GM19035 (cell line): ENCODE measurements around the gene SLC19A1.
"Not testable (repeated sequence)": the region's sequence is repeated elsewhere in the genome, so short reads cannot be mapped to it uniquely, and the experiment has no call there.

ENCODE experiments used
- ATAC-seq: cut with Tn5 transposase; IDR thresholded peaks from one replicate; pipeline ENCODE4 v1.9.1; 2021; ENCODE audit not compliant: unreplicated experiment

Gene SLC19A1

DNA sequence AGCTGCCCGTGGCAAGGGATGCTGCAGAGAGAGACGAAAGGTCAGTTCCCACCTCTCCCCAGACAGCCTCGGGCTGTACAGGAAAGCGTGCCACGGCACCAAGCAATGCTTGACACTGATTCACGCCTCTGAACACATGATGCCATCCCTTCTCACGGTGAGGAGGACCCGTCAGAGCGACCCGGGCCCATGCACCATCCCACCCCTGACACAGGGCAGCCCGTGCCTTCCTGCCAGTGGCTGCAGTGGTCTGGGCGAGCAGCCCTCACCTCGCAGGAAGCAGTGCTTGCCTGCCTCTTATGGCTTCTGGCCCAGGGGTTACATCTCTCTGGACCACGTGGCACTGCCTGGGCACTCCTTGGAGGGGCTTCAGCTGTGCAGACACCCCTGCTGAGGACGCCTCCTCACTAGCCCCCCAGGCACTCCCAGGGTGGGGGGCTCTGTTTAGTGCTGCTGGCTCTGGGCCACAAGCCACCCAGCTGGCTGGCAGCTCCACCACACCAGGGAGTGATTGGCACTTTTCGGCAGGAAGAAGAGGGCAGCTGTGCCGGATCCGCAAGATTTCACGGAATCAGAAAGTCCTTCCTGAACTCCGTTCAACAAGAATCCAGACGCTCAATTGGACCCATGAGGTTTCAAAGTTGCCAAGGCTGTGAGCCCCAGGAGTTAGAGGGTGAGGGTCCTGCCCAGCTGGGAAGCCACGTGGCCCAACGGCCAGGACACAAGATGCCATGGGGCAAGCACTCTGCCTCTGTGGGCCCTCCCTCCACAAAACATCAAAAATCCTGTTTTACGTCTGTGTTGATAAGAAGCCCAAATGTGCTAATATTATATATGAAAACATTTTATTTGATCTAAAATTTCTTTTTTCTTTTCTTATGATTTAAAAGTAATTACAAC, 34.8 kb upstream of the SLC19A1 start:
- no peak for ATAC-seq

DNA sequence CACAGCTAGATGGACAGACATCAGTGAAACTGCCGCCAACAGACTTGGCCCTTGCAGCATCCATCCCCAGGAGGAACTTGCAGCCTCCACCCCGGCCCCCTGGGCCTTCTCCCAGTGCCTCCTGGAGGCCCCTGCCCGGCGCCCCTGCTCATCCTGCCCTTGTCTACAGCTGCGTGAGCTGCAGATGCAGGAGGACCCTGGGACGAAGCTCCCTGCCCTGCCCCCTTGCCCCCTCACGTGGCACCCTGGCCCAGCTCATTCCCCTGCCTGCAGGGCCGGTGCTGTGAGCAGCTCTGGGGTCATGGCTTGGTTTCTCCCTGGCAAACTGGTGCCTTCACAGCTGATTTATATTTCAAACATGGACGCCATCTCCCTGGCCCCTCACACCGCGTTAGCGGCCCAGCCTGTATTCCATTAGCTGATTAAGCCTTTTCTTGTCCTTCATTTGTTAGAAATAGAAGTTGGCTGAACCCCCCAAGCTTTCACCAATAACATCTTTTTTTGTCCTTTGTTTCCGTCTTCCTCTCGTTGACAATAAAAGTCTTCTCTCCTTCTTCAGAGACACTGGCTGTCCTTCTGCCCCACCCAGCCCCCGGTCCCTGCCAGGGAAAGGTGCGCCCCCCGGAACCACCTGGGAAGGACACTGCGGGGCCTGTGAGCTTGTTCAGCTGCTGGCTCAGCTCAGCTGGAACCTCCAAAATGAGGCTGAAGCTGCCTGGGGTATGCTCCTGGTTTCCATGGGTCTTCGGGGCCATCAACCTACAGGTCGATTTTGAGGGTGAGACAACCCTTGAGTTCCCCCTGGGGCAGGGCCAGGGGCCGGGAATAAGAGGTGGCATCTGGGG, 34.0 kb upstream of the SLC19A1 start:
- no peak for ATAC-seq

DNA sequence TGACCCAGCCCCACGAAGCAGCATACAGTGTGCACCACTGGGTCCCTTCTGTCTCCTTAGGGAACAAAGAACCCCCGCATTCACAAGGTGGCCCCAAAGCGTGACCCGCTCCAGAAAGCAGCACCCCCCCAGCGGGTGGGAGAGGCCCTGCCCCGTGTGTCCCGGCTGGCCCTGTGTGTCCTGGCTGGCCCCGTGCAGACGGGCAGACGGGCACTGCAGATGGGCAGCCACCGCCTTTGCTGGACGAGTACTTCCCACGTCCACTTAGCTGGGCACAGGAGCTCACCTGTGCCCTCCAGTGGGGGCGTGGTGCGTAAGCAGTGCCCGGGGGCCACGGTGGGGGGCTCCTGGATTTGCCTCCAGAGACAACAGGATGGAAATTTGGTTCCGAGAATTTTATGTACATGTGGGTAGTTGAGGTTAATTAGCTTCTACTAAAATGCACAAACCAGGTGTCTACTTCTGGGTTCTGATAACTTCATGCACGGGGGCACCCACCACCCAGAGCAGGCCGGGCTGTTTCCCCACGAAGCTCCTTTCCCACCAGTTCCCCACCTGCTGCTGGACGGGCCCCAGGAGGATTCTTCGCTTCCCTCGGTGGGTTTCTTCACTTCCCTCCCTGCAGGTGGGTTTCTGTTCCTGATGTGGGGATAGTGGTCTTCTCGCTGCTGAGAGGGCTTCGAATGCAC, 33.2 kb upstream of the SLC19A1 start:
- no peak for ATAC-seq

DNA sequence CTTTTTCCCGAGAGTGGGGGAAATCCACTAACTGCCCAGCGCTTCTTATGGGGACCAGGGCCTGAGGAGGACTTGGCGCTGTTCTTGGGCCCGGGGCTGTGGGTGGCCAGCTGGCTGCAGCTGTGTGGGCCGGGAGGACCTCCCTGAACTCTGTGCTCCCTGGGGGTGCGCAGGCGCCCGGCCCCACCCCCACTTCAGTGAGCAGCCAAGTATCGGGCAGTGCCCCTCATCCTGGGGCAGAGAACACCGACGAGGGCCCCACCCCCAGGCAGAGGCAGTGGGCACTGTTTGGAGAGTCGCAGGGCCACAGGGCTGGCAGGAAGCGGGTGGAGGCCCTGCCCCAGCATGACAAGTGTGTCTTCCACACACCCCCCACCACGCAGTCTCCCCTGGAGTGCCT, 32.5 kb upstream of the SLC19A1 start:
- no peak for ATAC-seq

DNA sequence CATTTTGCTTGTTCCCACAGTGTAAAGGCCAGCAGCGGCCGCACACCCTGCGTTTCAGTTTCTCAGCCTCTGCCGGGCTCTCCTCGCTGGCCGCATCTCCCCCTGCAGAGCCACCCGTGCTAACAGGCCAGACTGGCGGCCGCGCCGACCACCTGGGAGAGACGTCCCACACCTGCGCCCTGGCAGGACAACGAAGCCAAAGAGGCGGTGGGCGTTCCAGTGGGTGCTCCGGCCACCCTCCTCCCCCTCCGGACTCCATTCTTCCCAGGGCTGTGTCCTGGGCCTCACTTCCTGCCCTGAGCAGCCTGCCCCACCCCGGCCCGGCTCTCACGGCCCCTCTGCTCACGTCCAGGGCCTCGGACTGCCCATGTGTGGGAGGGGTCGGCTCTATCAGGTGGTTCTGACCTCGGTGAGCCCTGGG, 31.9 kb upstream of the SLC19A1 start:
- no peak for ATAC-seq

DNA sequence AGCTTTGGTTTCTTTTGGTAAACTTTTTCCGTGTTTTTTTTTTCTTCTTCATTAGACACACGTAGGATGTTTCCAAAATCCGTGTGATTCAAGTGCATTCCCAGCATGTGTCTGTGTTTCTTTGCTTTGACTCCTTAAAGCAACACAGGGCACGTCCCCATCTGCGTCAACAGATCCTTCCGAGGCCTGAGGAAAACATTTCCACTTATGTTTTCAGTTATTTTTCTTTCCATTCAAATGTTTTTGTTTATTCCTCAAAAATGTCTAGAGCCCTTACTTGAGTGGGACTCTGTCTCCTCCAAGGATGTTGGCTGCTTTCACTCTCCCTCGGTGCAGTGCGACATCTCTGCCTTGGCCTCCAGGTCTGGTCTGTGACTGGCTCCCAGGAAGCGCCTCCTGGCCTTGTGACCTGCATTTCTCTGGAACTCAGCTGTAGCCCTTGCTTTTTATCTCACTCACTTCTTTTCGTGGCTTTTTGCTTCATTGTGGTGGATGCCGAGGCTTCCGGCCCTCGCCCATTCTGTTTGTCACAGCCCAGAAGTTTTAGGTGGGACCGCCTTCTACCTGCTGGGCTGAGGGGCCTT, 31.3 kb upstream of the SLC19A1 start:
- ATAC-seq: no peak

DNA sequence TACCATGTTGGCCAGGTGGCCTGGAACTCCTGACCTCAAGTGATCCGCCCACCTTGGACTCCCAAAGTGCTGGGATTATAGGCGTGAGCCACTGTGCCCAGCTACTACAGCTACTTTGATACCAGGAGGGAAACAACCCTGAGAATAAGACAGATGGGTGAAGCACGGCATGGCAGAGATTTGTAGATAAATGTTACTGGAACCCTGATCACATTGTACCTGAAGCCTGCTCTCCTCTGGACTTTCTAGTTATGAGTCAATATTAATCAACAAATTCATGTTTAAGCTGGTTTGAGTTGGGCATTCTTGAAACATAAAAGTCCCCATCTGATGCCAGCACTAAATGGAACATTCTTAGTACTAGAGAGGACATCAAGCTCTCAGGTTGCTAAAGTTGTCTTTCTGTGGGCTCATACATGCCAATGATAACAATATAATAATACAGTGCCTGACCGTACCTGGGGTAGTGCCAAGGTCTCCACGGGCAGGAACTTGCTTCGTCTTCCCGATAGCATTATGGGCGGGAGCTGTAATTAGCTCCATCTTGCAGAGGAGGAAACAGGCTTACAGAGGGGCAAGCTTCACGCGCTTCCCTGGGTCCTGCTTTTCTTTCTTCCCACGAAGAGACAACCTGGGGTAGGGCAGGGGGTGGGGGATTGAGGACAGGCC, 30.7 kb upstream of the SLC19A1 start:
- no peak for ATAC-seq

DNA sequence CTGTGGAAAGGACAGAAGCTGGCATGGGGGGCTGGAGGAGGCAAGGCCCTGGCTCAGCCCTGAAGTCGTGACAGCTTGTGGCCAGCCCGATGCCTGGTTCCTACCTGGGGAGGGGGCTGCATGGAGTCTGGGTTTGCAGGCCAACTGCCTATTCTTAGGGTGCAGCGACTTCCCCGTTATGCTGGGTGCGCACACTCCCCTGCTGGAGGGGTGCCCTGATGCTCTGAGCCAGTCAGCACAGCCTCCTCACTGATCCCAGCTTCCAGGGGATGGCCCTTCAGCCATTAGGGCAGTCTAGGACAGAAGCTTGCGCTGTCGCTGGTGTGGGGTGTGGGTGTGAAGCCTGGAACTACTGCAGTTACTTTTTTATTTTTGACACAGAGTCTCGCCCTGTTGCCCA, 30.0 kb upstream of the SLC19A1 start:
- ATAC-seq: no peak

DNA sequence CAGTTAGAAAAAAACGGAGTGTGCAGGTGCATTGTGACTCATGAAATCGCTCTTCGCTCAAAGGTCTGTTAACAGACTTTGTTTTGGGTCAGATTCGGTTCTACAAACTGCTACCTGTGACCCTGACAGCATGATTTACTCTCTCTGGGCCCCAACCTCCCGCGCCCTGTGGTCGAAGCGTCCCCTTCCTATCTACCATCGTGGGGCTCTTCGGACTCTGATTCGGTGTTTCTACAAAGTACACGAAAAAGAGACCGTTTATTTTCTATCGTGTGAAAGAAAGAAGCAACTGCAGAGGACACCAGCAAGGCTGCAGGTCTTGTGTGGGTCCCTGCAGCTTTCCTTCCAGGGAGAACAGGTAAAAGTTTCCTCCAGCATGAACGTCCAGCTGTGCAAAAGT, 29.4 kb upstream of the SLC19A1 start:
- ATAC-seq: no peak

DNA sequence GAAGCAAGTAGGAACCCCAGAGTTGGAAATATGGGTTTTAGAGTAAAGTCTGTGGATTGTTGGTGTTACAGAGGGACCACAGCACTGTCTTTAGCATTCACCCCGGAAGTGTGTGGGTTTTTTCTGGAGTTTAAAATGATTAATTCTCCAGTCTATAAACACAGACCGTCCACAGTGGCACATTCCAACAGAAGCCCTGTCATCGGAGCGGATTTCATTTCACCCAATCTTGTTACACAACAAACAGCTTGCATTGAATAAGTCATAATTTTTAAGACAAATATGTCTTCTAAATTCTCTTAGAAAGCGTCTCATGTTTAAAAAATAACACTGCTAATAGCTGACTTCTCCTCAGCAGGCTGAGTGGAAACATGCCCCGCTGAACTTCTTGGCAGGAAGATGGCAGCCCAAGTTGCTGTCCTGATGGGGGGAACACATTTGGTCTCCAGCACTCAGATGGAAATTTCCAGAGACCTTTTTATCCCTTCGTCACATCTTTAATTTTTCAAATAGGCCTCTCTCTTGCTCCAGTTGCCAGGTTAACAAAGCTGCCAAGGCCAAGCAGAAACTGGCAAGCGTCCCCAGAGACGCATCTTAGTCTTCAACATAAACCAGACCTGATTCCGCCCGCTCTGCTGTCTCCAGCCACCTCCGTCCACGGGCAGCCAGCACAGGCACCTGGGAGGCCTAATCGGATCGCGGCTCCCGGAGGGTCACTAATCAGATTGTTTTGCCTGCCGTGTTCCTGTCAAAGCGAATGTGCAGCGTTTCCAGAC, 28.8 kb upstream of the SLC19A1 start:
- ATAC-seq: no peak

DNA sequence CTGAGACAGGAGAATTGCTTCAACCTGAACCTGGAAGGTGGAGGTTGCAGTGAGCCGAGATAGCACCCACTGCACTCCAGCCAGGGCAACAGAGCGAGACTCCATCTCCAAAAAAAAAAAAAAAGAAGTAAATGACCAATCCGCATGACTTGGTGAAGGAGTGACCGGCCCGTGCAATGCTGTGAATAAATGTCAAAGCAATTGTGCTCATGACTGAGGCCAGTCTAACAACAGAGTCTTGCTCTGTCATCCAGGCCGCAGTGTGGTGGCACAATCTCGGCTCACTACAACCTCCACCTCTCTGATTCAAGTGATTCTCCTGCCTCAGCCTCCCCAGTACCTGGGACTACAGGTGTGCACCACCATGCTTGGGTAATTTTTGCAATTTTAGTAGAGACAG, 27.8 kb upstream of the SLC19A1 start:
- no peak for ATAC-seq

DNA sequence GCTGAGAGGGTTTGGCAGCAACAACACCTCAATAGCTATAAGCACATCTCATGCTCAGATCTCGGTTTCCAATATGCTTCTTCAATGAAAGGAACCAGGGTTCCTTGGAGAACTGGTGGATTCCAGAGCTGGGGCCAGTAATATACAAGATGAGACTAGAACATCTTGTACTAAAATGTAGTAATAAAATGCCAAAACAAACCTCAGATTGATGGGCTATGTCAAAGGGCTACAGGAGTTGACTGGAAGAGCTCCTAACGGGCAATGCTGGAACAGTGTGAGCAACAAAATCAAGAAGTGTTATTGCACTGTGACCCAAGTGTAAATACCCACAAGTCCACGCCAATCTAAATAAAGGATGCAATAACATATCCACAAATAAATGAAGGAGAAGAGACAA, 26.1 kb upstream of the SLC19A1 start:
- no peak for ATAC-seq

DNA sequence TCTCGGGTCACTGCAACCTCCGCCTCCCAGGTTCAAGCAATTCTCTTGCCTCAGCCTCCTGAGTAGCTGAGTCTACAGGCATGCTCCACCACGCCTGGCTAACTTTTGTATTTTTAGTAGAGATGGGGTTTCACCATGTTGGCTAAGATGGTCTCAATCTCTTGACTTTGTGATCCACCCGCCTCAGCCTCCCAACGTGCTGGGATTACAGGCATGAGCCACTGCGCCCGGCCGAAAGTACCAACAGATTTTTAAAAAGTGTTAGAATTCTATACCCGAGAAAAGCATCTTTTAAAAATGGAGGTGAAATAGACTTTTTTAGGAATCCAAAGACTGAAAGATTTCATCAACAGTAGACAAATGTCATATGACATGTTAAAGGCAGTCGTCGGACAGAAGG, 21.9 kb upstream of the SLC19A1 start:
- ATAC-seq: not testable (repeated sequence)

DNA sequence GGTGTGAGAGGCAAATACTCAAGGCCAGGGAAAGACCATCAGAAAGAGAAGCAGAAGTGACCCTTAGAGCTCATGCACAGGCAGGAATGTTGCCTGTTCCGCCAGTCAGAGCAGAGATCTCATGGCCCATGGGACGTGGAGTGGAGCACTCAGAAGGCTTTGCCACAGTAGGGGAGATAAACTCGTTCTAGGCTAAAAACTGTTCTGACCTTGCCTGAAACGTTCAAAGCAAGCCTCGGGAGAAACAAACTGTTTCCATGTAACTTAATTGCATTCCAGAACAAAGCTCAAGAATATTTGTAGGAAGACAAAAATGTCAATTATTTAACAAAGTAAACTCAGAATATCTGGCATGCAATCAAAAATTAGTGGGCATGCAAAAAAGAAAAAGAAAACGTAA, 20.7 kb upstream of the SLC19A1 start:
- no peak for ATAC-seq

DNA sequence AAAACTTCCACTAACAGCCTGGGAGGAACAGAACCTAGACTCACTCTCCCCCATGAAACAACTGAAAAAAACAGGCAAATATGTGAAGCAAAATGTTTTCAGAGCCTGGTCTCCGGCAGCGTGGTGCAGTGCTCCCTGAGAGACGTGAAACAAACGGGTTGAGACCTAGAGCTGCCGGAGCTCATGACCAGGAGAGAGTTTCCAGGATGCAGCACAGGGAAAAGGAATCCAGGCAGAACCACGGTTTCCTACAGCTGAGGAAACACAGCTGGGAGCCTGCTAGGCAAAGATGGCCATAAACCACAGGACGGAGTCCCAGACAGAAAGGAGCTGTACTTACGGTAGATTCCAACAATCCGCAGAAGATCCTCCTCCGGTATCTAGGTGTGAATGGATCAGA, 20.2 kb upstream of the SLC19A1 start:
- ATAC-seq: no peak

DNA sequence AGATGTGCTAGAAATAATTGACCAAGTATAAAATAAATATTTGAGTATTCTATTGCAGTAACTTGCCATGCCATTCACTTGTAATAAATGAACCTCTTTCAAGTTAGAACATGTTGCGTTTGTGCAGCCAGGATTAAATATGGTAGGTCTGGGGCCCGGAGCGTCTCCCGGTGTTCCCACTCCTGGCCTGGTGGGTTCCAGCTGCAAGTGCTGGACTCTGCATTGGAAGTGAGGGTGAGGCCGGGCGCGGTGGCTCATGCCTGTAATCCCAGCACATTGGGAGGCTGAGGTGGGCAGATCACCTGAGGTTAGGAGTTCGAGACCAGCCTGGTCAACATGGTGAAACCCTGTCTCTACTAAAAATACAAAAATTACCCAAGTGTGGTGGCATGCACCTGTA, 19.0 kb upstream of the SLC19A1 start:
- ATAC-seq: not testable (repeated sequence)

DNA sequence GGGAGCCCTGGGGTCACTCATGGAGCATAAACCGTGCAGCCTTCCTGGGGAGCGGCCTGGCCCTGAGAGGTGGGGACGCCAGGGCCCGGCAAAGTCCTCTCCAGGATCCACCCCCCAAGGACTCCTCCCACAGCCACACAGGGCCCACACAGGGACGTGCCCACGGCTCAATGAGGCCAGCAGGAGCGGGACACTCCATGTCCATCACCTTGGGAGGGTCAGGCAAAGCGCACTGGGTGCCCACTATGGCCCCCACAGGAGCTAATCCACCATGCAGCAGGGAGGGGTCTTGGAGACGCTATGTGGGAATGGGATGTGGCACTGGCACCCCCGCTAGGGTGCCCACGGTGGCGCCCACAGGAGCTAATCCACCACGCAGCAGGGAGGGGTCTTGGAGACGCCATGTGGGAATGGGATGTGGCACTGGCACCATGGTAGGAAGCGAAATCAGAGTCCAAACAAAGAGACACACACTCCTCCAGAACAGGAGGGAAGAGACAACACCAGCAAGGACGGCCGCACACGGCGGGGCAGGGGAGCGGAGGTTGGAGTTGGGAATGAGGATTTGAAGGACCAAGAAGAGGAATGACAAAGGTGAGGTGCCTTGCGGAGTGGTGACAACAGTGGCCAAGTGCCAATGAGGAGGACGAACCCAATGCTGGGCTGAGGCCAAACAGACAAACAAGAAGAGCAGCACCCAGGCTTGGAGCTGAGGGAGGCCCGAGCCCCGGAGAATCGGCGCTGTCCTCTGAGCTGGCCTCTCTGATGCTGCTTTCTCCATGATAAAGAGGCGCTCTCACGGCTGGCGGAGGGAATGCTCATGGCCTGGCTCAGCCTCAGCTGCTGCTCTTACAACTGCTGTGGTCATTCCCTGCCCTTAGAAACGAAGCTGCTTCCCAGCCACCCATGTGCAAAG, 18.1 kb upstream of the SLC19A1 start:
- no peak for ATAC-seq

DNA sequence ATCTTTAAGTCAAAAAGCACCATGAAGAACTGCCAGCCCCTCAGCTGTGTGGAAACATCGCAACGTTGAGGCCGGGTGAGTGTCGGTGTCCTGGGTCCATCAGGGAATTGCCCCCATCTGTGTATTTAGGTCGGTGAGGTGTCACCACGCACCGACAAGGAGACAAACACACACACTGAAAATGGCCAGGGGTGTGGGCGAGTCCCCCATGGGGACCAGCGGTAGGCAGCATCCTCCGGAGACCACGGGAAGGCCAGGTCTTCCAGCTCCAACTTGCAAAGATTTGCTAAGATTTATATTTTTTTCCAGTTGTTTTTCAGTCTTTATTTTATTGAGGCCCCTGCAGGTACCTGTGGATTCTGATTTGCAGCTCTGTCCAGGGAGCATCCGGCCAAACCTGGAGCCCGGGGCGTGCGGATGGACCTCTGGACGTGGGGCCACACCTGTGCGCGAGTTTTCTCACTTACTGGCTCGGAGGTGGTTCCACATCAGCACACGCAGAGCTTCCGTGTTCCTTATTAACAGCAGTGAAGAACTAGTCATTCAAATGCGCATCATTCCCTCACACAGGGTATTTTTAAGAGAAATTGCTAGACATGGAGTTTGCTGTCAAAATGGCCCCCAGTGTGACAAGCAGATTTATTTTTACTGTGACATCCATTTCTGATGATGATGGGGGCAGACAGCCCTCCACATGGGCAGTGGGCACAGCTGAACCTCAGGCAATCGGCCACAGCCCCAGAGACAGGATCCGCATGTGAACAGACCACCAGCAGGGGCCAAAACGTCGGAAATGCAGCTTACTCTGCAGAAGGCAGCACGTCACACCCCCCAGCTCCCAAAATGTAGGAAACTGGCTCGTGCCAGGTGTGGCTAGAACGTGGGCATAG, 17.2 kb upstream of the SLC19A1 start:
- ATAC-seq: no peak
